ENCODE results near the gene MYO1D. TPM values are rescaled to one million over a fixed set of nuclear protein-coding genes. Genes with fewer than 3 reads are reported as not detected.

The MYO1D gene
- total RNA-seq, 1 experiment from 2014 or later, result 35.7 TPM

GRCh38 chr17:32467949-32468348 lies 409.0 kb downstream of the MYO1D start:
- ATAC-seq, result no peak
- intact Hi-C loops (cut with micrococcal nuclease), result loop anchor here (10.0 kb wide), 1 partner anchor 187 kb away; no protein-coding TSS in a partner anchor
- H3K27me3 ChIP-seq (ENCODE audit: insufficient read depth, low read length), result no peaks in the 10 kb centered on the region
- ChIA-PET CTCF (no interaction called here), POLR2A (no interaction called here), RAD21 (ENCODE audit: low non-redundant PET in 1 of 2, low total read pairs in 2 of 2, uncharacterized antibody in 2 of 2, unreplicated experiment in 2 of 2) (no interaction called here)
- H3K36me3 ChIP-seq (ENCODE audit: control insufficient read depth in 1 of 2, insufficient read depth in 2 of 2, low read length in 2 of 2), result peaks cover 52 to 77% of the 10 kb centered on the region in 2 experiments; a peak in 3 of 4 replicates
- H3K79me2 ChIP-seq (ENCODE audit: insufficient read depth, low read length), result peaks cover 88% of the 10 kb centered on the region
- H2AFZ ChIP-seq (ENCODE audit: low read depth, low read length, poor library complexity, severe bottlenecking), result no peak overlapping the region
- no peaks in the 10 kb centered on the region for H3K4me1 ChIP-seq (ENCODE audit: control insufficient read depth in 1 of 2, insufficient read depth in 2 of 2, low read length in 2 of 2)
- no TSS peak for BruUV-seq (replicated peaks)
- no peaks in the 10 kb centered on the region for H3K9me3 ChIP-seq (ENCODE audit: control insufficient read depth in 1 of 2, insufficient read depth in 1 of 2, low read depth in 1 of 2, low read length in 2 of 2)
- peaks cover 5% of the 10 kb centered on the region; the same call in 1 of the 2 replicates for H4K20me1 ChIP-seq (ENCODE audit: insufficient read depth)
- no peak overlapping the region for H3K4me3 ChIP-seq (replicated peaks in 1 of 2; ENCODE audit: low read depth in 1 of 2, low read length in 2 of 2)
- no peak overlapping the region for H3K4me2 ChIP-seq (ENCODE audit: low read length)
- TF ChIP-seq EZH2 (IDR thresholded peaks at IDR 0.05) (no peak), YY1 (IDR thresholded peaks at IDR 0.05; ENCODE audit: extremely low read depth, insufficient replicate concordance, low read depth, low read length) (no peak), EZH2phosphoT487 (IDR thresholded peaks at IDR 0.05; ENCODE audit: borderline replicate concordance) (no peak), ATF3 (IDR thresholded peaks at IDR 0.05) (no peak)
- H3K9me2 ChIP-seq (ENCODE audit: insufficient read depth), result no peaks in the 10 kb centered on the region
- H3K27ac ChIP-seq (ENCODE audit: low read depth, low read length), result no peak overlapping the region
- no peak overlapping the region for H3K9ac ChIP-seq (ENCODE audit: low read length)
- DNase-seq (ENCODE audit: low read depth, low spot score), result no peak

DNA sequence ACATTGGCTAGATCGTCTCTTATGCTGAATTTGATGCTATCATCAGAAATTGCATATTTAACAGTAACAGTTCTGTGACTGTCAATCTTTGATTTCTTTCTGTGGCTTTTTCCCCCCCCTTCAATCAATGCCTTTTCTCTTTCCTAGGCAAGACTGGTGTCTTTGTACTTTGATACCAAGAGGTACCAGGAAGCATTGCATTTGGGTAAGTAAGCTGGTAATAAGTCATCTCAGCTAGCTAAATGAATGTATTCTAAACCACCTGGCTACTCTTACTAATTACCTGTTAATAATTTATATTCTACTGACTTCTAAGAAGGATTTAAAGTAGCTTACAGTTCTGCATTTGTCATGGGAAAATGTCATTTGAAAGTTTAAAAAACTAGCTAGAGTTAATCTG lies 412.6 kb downstream of the MYO1D start:
- intact Hi-C loops (cut with micrococcal nuclease), result loop anchor here (10.0 kb wide), 1 partner anchor 190 kb away; no protein-coding TSS in a partner anchor

More for the DNA sequence above, 412.6 kb downstream of the MYO1D start:
- H4K20me1 ChIP-seq (ENCODE audit: insufficient read depth), result peaks cover 18% of the 10 kb centered on the region
- H3K79me2 ChIP-seq (ENCODE audit: insufficient read depth, low read length), result peaks cover 97% of the 10 kb centered on the region
- peaks cover 4 to 5% of the 10 kb centered on the region in 2 experiments; a peak in 2 of 4 replicates for H3K4me1 ChIP-seq (ENCODE audit: control insufficient read depth in 1 of 2, insufficient read depth in 2 of 2, low read length in 2 of 2)
- ATAC-seq, result no peak
- no peak overlapping the region for H3K4me3 ChIP-seq (replicated peaks in 1 of 2; ENCODE audit: low read depth in 1 of 2, low read length in 2 of 2)
- H3K36me3 ChIP-seq (ENCODE audit: control insufficient read depth in 1 of 2, insufficient read depth in 2 of 2, low read length in 2 of 2), result peaks cover 43 to 60% of the 10 kb centered on the region in 2 experiments; a peak in 3 of 4 replicates
- POLR2A ChIA-PET, result no interaction called here
- H3K27ac ChIP-seq (ENCODE audit: low read depth, low read length), result no peak overlapping the region
- H3K9me2 ChIP-seq (ENCODE audit: insufficient read depth), result no peaks in the 10 kb centered on the region
- H3K27me3 ChIP-seq (ENCODE audit: insufficient read depth, low read length), result no peaks in the 10 kb centered on the region
- H3K9me3 ChIP-seq (ENCODE audit: control insufficient read depth in 1 of 2, insufficient read depth in 1 of 2, low read depth in 1 of 2, low read length in 2 of 2), result no peaks in the 10 kb centered on the region
- no peak overlapping the region for H2AFZ ChIP-seq (ENCODE audit: low read depth, low read length, poor library complexity, severe bottlenecking)
- CTCF ChIA-PET, result interaction anchor here (0.7 to 1.4 kb wide), 2 partner anchors 9 to 290 kb away, joined by 3 to 5 read pairs; no protein-coding TSS in a partner anchor
- no peak overlapping the region for H3K9ac ChIP-seq (ENCODE audit: low read length)
- DNase-seq (ENCODE audit: low read depth, low spot score), result no peak
- TF ChIP-seq ELF1 (IDR thresholded peaks at IDR 0.05; ENCODE audit: borderline replicate concordance, low read depth) (no peak), ZFX (IDR thresholded peaks at IDR 0.05) (no peak), SP1 (IDR thresholded peaks at IDR 0.05; ENCODE audit: low read depth) (no peak), EGR1 (IDR thresholded peaks at IDR 0.05; ENCODE audit: low read depth) (no peak), ZBTB33 (IDR thresholded peaks at IDR 0.05; ENCODE audit: extremely low read depth, insufficient replicate concordance, low read length) (no peak), RAD21 (IDR thresholded peaks at IDR 0.05; ENCODE audit: low read depth) (no peak), SRF (IDR thresholded peaks at IDR 0.05; ENCODE audit: low read depth) (no peak), EZH2phosphoT487 (IDR thresholded peaks at IDR 0.05; ENCODE audit: borderline replicate concordance) (no peak)
- TF ChIP-seq, protein P1, sequence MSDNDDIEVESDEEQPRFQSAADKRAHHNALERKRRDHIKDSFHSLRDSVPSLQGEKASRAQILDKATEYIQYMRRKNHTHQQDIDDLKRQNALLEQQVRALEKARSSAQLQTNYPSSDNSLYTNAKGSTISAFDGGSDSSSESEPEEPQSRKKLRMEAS (IDR thresholded peaks at IDR 0.05), result no peak
- no peak overlapping the region for H3K4me2 ChIP-seq (ENCODE audit: low read length)
- RAD21 ChIA-PET (ENCODE audit: low non-redundant PET in 1 of 2, low total read pairs in 2 of 2, uncharacterized antibody in 2 of 2, unreplicated experiment in 2 of 2), result no interaction called here
- BruUV-seq (replicated peaks), result no TSS peak

All from HCT116 (cell line).